GM21825 (cell line): ENCODE results near the gene GPD2.

Source experiments
- ATAC-seq: cut with Tn5 transposase; IDR thresholded peaks from one replicate; pipeline ENCODE4 v1.9.1; 2021; ENCODE audit warnings: mild to moderate bottlenecking, moderate library complexity; ENCODE audit not compliant: unreplicated experiment

Gene GPD2

DNA sequence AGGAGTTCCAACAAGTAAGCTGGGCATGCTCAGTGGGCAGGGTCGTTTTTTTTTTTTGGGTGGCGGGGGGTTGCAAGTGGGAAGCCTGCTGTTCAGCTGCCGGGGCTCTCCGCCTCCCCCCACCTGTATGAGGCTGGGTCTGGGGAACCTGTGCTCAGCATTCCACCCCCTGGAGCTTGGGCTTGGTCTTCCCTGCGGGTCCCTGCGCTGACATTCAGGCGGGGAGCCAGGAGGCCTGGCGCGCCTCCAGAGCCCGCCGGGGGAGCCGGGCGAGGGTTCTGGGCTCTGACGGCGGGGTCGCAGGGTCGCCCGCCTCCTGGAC, 822 bp upstream of the GPD2 start:
- peak; percentile 1 for ATAC-seq

- ATAC-seq, result peak; percentile 57
Observed at GRCh38 chr2:156436497-156437085, 412 bp downstream of the GPD2 start.

- ATAC-seq, result peak; percentile 20
Observed at GRCh38 chr2:156437272-156437930, 1.2 kb downstream of the GPD2 start.

GRCh38 chr2:156437931-156438410, 1.8 kb downstream of the GPD2 start:
- ATAC-seq, result no peak

DNA sequence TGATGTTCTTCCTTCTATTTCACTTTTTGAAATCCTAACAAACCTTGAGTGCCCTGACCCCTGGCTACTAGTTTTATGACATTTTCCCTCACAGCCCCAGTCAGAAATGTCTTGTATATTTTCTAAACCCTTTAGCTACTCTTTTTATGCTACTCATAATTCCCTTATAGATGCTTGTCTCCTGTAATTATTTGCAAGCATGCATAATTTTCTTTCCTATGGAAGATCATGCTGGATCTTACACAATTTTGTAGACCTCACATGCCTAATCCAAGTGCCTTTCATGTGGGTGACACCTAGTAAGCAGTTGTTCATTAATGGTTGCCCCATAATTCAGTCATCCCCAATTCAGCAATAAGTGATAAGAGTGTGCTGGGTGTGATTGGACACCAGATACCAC, 6.9 kb downstream of the GPD2 start:
- ATAC-seq, result no peak

GRCh38 chr2:156445296-156446220, 9.4 kb downstream of the GPD2 start:
- no peak for ATAC-seq

DNA sequence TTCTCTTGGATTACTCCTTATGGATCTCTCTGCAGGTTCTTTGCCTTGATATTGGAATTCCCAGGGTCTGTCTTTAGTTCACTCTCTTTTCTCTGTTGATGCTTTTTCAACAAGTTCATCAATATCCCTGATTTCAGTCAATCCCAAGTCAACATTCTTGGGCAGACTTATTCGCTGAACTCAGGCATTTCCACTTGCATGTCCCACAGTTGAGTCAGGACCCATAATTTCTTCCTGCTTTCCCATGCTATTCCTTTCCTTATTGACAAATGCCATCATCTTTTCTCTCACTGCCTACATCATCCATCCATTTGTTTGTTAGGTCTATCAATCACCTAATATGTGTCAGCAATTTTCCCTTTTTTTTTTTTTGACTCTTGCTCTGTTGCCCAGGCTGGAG, 11.6 kb downstream of the GPD2 start:
- no peak for ATAC-seq

DNA sequence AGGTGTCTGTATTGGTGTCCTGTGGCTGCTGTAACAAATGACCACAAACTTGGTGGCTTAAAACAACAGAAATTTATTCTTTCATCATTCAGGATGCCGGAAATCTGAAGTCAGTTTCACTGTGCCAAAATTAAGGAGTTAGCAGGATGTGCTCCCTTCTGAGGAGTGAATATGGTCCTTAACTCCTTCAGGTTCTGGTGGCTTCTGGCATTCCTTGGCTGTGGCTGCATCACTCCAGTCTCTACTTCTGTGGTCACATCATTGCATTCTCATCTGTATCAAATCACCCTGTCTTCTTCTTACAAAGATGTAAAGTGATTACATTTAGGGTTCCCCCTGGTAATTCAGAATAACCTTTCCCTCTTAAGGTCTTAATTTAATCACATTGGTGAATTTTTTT, 12.6 kb downstream of the GPD2 start:
- ATAC-seq, result no peak

DNA sequence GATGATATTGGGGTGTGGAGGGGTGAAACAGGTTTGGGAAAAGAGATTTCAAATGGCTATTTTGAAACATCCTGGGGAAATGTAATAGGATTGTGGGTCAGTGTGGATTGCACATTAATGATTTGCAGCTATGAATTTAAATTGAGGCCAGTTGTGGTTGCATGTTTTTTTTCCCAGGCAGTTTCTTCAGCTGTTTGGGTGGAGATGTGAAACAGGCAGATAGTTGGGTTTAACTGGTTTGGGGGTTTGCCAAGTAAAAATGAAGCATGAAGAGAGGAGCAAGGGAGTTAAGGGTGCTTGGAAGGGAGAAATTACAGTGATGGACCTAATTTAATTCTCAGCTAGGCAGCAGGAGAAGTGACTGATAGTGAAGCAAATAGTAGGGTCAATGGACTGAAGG, 16.8 kb downstream of the GPD2 start:
- ATAC-seq, result no peak

- ATAC-seq, result no peak
Observed at GRCh38 chr2:156455361-156455975, 19.3 kb downstream of the GPD2 start.

GRCh38 chr2:156456616-156457015, 20.4 kb downstream of the GPD2 start:
- peak; percentile 80 for ATAC-seq

DNA sequence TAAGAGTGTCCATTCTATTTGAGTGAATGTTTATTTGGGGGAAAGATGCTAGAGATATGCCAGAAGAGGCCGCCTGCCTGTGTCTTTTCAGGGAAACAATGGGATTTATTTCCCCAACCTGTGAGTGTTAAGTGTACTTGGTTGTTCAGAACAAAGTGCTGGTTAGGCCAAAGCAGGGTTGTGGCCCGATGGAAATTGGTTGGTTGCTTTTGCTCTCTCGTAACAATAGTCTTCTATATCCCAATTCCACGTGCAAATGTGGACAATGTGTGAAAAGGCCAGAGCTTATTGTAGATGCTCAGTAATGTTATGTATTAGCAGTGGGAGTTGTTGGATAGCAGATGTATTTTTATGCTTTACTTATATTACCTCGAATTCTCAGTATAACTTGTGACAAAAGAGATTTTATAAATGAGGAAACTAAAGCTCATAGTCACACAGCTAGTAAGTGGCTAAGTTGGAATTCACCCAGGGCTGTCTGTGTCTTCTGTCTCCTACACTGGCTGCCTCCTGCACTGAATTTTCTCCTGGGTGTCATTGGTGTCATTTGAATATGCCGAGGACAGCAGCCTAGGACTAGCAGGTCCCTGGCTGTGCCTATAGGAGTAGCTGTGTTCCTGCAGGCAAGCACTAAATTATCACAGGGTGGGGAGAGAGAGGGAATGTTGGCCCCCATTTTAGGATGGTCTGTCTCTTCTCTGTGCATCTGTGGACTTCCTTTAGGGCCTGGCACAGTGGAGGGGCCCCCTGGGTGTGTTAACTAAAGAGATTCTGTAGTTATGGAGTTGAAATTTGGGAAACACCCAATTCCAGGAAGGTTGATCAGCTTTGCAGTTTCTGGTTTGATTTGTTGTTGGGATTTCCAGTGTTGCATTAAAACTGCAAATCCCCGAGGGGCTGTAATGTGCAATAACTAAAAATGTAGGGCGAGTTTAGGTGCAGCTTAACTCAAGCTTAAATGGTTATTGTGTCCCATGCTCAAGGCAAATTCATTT, 21.6 kb downstream of the GPD2 start:
- ATAC-seq, result no peak

DNA sequence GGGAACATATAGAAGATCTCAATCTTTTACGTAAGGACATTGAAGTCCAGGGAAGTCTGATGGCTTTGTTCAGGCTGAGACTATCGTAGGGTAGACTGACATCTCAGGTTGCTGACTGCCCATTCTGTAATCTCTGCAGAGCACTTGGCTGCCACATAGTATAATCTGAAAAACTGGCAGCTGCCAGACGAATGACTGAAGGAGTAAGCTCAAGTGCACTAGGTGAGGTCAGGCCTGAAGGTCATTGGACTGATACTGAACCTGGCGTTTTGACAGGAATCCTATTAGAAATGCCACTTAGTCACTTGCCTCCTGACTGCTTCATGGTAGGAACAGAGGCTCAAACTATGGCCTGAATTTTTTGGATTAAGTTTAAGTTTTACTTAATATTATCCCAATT, 23.5 kb downstream of the GPD2 start:
- no peak for ATAC-seq

DNA sequence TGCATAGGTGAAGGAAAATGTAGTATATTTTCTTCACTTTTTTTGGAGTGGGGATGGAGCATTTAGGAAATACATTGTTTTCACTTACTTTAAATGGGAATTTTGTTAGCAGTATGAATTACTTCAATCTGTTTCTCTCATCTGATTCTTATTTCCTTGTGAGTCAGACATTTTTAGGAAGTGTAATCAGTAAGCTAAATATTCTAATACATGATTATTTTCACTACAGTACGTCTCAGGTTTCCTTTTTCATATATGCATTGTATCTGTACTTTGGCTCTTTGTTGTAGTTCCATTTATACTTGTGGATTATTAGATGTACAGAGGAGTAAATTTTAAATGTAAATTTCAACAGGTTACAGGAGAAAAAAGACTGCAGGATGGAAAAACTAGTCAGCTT, 27.9 kb downstream of the GPD2 start:
- no peak for ATAC-seq

GRCh38 chr2:156465573-156465972, 29.4 kb downstream of the GPD2 start:
- ATAC-seq, result no peak

- no peak for ATAC-seq
Observed at GRCh38 chr2:156466739-156467405, 30.7 kb downstream of the GPD2 start.

GRCh38 chr2:156470975-156471583, 34.9 kb downstream of the GPD2 start:
- ATAC-seq, result peak; percentile 41

DNA sequence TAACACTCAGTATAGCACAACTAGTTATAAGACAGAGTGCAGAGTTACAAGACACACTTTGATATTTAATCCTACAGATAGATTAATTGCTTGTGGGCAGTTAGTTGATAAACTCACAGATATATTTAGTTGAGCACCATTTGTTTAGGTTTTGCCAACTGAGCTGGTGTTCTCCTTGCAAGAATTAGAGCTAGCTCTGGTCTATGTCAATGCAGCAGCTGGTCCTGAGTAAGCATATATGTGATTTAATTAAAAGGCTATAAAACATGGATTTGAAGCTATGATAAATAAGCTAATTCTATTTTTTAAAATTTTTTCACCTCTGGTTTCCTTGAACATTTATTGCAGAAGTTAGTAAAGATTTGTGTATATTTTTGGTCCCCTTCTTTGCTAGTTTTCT, 35.6 kb downstream of the GPD2 start:
- ATAC-seq, result no peak

DNA sequence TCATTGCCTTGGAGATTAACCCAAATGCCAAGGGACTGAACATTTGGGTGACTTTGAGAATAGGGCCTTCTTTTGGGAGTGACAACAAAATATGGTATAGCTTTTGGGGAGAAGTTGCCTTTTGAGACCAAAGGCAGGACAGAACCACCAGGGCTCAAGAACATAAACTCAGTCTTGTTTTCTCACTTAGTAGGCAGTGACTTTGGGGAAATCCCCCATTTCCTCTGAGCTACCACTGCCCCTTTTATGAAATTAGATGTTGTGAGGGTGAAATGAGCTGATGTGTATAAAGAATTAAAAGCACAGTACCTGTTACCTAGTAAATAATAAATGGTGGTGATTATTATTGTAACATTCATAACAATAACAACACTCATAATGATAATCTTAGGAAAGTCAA, 36.5 kb downstream of the GPD2 start:
- ATAC-seq, result peak; percentile 44
